Stimulated activated naive CD8-positive, alpha-beta T cell treated with anti-CD3 and anti-CD28 coated beads, Interleukin-15, Interleukin-2, amounts not matched to agents 100 U/mL and 50 U/mL, for 24 hours (primary cell): ENCODE measurements around the gene KCNJ14.
A peak's percentile ranks its signal among the peaks of the same experiment; 100 is the strongest.
"Not testable (repeated sequence)": the region's sequence is repeated elsewhere in the genome, so short reads cannot be mapped to it uniquely, and the experiment has no call there.

Experiments
- ATAC-seq: fragments of 150-1000 bp; cut with Tn5 transposase; one replicate; pipeline ENCODE4 v1.10.0; 2021
- DNase-seq: peaks from one replicate; pipeline ENCODE4 v3.0.0; 2021

Gene KCNJ14

GRCh38 chr19:48471836-48472235 lies 16.5 kb downstream of the KCNJ14 start:
- DNase-seq (no peak), ATAC-seq (no peak)

GRCh38 chr19:48473161-48473966 lies 18.0 kb downstream of the KCNJ14 start:
- no peak for ATAC-seq
- DNase-seq = no peak

- DNase-seq (no peak), ATAC-seq (no peak)
Observed at GRCh38 chr19:48474084-48474592, 18.8 kb downstream of the KCNJ14 start.

- DNase-seq = no peak
- no peak for ATAC-seq
Observed at GRCh38 chr19:48475369-48476068, 20.1 kb downstream of the KCNJ14 start.

GRCh38 chr19:48476176-48476575 lies 20.8 kb downstream of the KCNJ14 start:
- DNase-seq (no peak), ATAC-seq (no peak)

- DNase-seq (no peak), ATAC-seq (no peak)
Observed at GRCh38 chr19:48477067-48477685, 21.8 kb downstream of the KCNJ14 start.

GRCh38 chr19:48477698-48478338 lies 22.4 kb downstream of the KCNJ14 start:
- DNase-seq = no peak
- ATAC-seq = no peak

GRCh38 chr19:48478339-48479256 lies 23.2 kb downstream of the KCNJ14 start:
- no peak for ATAC-seq
- DNase-seq = no peak

GRCh38 chr19:48479686-48480085 lies 24.3 kb downstream of the KCNJ14 start:
- DNase-seq (no peak), ATAC-seq (no peak)

GRCh38 chr19:48480183-48480557 lies 24.8 kb downstream of the KCNJ14 start:
- no peak for ATAC-seq
- peak; percentile 38 for DNase-seq

GRCh38 chr19:48480558-48481500 lies 25.5 kb downstream of the KCNJ14 start:
- peak; percentile 77 for ATAC-seq

GRCh38 chr19:48481846-48482639 lies 26.7 kb downstream of the KCNJ14 start:
- no peak for DNase-seq

More at GRCh38 chr19:48480558-48481500, 25.5 kb downstream of the KCNJ14 start:
- DNase-seq = peak; percentile 68

GRCh38 chr19:48483301-48483700 lies 27.9 kb downstream of the KCNJ14 start:
- DNase-seq = no peak
- ATAC-seq = no peak

More at GRCh38 chr19:48481846-48482639, 26.7 kb downstream of the KCNJ14 start:
- no peak for ATAC-seq

- DNase-seq (no peak), ATAC-seq (no peak)
Observed at GRCh38 chr19:48484247-48484893, 29.0 kb downstream of the KCNJ14 start.

- ATAC-seq = no peak
- DNase-seq = no peak
Observed at GRCh38 chr19:48484931-48485612, 29.7 kb downstream of the KCNJ14 start.

GRCh38 chr19:48486706-48487105 lies 31.3 kb downstream of the KCNJ14 start:
- not testable (repeated sequence) for DNase-seq, ATAC-seq

GRCh38 chr19:48487544-48487943 lies 32.2 kb downstream of the KCNJ14 start:
- ATAC-seq (no peak), DNase-seq (no peak)

- ATAC-seq = no peak
- no peak for DNase-seq
Observed at GRCh38 chr19:48487948-48488347, 32.6 kb downstream of the KCNJ14 start.
